Endometrial microvascular endothelial cells (primary cell): Measurements from ENCODE around the gene G6PD. TPM values are rescaled to one million over a fixed set of nuclear protein-coding genes. Genes with fewer than 3 reads are reported as not detected.
"Not testable (repeated sequence)": the region's sequence is repeated elsewhere in the genome, so short reads cannot be mapped to it uniquely, and the experiment has no call there.

Experiments
- in situ Hi-C: cut with HindIII; loops from 2 replicates; pipeline ENCODE4 v1.10.0; 2017; ENCODE audit warnings: low sequenced_read_pairs, low pct_unique_long_range_greater_than_20kb; ENCODE audit errors: inconsistent ontology term
- total RNA-seq: library from RNA; depleted of rRNA; stranded (reverse); fragments of >200 nt; gene quantifications from one replicate; pipeline ENCODE4 v1.2.3, GENCODE V29; 2015; ENCODE audit errors: inconsistent ontology term

The G6PD gene
- total RNA-seq, 1 donor from 2014 or later, result 85.4 TPM

DNA sequence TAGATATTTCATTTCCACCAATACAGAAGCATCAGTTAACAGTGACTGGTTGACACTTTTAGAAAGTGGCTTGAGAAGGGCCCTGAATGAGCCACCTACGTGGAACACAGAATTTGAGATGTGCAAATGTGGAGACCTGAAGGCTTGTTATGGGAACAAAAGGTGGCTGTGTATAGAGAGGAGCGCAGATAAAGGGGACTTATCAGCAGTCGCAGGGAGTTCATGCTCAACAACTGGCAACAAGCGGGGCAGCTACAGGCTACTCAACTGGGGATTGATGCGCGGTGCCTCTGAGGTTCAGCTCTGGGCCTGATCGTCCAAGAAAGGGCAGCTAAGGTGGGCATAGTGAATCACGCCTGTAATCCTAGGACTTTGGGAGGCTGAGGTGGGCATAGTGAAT, 27.3 kb downstream of the G6PD start:
- in situ Hi-C loops, result no loop called here

DNA sequence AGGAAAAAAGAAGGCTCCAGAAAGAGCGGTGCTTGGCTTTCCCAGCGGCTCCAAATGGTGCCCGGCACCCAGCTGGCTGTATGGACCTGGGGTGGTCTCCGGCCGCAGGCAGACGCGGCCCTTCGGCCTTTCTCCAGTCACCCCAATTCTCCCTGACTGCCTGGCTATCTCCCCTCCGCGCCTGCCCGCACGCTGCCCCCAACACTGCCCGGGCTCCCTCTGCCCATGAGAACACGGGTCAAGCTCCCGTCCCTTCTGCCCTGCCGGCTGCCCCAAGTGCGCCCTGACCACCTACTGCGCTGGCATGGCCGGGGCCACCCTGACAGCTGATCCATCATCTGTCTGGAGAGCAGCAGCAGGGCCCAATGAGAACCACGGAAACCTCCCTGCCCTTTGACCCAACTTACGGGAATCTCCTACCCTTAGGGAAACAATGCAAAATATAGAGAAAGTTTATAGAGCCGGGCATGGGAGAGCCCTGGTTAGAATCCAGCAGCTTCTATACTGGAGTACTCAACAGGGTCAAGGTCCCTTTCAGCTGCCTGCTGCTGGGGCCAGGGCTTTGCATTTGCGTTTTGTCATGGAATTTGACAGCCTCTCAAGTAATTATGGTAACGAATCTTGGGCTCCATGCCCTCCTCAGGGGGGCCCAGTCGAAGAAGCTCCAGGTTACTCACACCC, 29.4 kb downstream of the G6PD start:
- in situ Hi-C loops, result no loop called here

DNA sequence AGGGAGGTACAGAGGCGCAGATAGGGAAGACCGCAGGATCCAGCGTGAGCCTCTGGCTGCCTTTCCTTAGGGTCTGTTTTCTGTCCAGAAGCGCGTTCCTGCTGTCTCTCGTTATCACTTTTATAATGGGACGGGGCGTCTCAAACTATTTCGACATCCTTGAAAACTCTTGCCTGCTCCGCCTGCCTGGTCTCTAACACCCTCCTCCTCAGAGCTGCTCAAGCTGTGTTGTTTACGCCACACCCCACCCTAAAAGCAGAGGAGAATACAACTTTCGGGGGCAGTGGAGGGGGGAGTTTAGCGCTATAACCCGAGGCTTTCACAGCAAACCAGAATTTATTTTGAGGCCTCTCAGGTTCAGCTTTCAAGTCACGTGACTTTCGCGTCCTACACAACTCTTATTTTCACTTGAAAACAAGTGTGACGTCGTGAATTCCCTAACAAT, 30.0 kb downstream of the G6PD start:
- in situ Hi-C loops, result no loop called here

DNA sequence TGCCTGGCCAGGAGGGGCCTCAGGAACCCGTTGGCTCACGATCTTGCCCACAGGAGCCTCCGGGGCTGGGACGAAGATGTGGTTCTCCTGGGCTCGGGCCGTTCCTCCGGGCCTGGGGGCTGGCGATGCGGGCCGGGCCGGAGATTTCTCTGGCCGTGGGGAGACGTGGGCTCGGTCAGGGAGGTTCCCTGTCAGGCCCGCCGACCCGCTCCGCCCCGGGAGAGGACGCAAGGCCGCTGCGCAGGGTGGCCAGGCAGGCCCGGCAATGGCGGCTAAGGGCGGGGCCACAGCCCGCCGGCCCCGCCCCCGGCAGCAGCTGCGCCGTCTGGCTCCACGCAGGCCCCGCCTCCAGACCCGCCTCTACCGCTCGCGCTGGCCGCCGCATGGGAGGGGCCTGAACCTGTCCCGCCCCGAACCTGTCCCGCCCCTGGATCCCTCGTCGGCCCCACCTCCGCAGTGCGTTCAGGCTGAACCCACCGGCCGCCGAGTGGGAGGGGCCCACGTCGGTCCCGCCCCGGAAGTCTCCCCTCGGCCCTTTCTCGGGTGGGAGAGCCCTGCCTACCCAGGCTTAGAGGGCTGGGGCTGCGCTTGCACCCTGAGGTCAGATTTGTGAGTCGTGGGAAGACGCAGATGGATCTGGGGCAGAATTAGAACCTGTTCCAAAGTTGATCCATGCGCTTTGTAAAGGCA, 30.5 kb downstream of the G6PD start, which contains the start of gene FAM3A:
Gene FAM3A (minus strand): TSS at position 267 of the 690 bp plus-strand sequence. CDS start 460 bp downstream, outside the sequence.
- in situ Hi-C loops, result no loop called here

DNA sequence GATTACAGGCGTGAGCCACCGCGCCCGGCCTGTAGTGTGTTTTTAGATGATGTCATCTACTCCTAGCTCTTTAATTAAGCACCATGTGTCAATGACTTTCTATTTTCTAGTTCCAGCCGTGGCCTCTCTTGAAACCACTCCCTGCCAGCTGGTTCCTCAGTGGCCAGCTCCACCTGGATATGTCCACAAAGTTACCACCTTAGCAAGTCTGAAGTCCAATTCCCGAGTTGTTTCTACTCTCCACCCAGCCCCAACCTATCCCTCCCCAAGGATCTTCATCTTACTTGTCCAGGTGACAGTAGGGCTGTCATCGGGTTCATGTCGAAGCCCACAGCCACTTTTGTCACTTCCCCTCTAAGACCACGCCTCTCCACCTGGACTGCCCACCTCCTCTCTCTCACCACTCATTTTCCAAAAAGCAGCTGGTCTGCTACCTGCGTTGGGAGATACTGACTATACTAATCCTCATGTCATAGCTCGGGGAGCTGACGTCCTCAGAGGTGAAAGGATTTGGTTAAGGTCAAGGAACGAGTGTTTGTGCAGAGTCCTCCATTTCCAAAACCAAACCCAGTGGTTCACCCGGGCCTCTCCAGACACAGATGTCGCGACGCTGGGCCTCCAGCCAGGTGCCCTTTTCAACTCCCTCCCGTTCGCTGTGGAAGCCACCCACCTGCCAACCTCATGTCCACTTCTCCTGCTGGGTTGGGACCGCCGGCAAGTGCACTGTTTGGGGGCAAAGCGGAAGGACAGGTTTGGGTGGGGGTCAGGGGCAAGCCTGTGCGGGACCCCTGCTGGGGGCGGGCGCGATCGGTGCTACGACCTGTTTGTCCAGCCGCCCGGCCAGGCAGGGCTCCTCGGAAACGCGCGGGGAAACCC, 31.3 kb downstream of the G6PD start:
- in situ Hi-C loops, result no loop called here

DNA sequence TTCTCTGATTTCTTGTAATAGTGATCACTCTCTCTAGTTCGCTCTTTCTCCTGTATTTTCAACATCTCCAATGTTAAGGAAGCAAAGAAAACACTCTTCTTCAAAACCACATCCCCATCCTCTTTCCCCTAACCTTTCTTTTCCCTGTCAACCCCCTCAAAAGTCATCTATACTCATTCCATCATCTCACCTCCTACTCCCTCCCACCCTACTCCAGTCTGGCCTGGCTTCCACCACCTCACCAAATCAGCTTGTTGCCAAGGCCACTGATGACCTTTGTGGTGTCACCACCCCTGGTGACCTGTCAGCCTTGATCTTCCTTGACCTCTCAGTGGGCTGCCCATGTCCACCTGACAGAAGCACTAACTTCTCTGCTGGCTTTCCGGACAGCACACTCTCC, 32.9 kb downstream of the G6PD start:
- in situ Hi-C loops, result no loop called here

DNA sequence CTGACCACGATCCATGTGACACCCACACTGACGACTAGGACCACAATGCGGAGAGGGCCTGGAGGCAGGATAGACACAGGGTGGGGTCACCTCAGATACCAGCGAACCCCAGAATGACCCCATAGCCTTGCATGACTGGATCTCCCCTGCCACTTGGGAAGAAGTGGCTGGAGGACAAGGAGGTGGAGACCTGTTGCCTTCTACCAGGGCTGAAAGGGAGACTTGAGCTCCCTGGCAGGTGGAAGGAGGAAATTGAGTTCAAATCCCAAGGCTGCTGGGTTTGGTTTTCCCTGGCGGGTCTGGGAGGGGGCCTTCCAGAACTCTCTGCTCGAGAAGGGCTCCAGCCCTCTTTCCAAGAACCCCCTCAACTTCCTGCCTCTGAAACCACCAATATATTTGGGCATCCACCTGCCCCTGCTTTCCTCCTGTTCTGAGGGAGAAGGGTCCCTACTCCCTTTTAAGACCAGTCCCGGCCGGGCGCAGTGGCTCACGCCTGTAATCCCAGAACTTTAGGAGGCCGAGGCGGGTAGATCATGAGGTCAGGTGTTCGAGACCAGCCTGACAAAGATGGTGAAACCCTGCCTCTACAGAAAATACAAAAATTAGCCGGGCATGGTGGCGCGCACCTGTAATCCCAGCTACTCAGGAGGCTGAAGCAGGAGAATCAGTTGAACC, 33.6 kb downstream of the G6PD start:
- in situ Hi-C loops, result no loop called here

DNA sequence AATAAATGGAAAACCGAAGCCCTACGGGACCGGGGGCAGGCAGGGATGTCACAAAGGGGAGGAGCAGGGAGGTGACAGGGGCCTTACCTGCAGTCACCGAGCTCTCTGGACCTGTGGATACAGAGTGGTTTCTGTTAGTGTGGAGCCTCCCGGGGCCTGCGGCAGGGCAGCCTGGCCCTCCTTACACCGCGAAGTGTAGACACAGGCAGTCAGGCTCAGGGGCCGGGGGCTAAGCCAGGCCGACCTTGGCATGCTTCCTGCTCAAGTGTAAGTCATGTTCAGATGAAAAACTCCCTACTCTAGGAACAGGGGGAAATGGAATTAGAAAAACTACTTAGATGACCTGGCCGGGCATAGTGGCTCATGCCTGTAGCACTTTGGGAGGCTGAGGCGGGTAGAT, 34.9 kb downstream of the G6PD start:
- in situ Hi-C loops, result no loop called here

DNA sequence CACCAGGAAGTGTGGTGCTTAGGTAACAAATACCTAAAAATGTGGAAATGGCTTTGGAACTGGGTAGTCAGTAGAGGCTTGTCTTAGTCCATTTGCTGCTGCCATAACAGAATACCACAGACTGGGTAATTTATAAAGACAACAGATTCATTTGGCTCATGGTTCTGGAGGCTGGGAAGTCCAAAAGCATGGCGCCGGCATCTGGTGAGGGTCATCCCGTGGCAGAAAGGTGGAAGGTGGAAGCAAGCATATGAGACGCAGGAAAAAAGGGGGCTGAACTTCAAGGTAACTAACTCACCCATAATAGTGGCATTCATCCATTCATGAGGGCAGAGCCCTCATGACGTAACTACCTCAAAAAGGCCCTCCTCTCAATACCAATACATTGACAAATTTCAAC, 37.2 kb downstream of the G6PD start:
- in situ Hi-C loops, result no loop called here

DNA sequence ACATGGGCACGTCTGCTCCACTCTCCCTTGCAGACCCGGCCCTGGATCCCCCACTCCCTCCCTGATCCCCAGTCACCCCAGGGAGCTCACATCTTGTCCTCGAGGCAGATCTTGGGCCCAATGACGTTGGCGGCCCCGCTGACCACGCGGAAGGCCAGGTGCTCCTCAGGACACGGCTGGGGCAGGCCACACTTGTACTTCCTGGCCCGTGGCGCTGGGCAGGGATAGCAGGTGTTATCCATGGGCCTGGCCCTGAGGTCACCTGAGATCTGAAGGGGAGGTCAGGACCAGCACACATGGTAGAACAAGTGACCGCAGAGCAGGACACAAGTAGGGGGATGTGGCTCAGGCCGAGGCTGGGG, 38.3 kb downstream of the G6PD start:
- in situ Hi-C loops, result no loop called here

DNA sequence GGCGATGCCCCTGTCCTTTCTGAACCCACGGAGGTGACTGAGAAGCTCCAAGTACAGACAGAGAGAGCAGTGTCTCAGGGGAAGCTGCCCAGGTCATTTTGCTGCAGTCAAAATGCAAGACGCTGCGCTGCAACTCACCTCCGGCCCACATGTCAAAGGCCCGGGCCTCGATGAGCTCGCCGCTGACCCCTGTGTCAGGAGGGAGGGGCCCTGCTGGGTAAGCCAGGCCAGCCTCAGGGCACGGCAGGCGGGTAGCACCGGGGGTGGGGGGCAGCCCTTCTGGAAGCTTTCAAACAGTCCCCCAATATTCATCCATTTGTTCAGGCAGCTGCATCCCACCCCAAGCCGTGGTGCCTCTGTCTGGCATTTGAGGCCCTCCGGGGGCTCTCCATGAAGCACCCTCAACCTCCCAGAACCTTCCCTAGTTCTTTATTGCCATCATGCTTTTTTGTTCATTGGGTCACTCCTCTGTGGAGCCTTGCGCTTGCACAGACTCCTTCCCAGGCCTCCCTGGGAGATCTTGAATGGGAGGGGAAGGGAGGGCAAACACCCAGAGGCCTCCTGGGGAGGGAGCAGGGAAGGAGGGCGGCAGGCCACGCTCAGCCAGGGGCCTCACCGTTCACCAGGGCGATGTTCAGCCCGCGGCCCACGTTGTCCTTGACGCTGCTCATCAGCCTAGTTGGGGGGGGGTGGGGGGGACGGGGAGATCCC, 38.8 kb downstream of the G6PD start:
- in situ Hi-C loops, result no loop called here

DNA sequence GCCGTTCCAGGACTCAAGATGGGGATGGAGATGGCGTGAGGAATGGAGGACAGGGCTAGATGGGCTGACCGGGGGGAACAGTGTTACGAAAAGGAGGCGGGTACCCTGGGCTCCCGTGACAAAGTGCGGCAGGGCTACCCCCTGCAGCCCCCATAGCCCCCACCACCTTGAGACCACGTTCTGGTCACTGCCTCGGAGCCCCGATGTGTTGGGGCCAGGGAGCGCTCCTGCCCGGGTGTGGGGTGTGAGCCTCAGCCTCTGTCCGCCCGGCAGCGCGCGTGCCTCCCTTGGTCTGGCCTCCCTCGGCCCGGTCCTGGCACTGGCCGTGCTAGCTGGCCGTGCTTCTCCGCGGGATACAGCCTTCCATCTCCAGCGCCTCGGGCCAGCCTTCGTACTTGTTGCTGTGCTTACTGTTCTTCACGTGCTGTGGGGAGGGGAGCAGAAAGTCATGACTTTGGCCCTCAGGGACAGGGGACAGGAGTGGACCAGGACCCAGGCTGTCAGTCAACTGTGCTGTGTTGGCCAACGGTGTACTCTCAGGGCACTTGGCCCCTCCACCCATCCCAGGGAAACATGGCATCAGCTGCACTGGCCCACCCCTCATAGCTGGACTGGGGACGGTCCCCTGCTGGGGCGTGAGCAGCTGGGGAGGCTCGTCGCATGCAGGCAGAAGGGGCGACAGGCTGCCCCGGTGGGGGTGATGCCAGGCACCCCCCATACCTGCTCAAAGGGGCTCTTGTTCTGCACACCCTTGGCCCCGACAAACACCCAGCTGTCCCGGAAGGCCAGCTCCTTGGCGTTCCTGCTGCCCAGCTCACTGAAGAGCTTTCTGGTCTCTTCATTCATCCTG, 39.9 kb downstream of the G6PD start:
- in situ Hi-C loops, result no loop called here

DNA sequence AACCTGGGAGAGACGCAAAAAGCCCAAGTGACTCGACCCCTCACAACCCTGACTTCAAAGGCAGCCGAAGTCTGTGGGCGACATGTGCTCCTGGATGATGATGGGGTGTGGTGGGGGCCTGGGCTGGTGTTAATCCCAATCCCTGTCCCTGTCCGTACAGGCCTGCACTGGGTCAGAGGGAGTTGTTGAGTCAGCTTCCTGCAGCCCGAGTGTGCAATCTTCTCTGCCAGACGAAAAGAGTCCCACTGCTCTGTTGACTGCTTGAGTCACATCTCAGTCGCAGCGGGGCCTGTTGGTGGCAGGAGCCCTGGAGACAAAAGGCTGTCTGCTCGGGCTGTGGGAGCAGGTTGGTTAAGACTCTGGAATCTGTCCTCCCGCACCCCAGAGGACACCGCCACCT, 40.9 kb downstream of the G6PD start:
- in situ Hi-C loops, result no loop called here

DNA sequence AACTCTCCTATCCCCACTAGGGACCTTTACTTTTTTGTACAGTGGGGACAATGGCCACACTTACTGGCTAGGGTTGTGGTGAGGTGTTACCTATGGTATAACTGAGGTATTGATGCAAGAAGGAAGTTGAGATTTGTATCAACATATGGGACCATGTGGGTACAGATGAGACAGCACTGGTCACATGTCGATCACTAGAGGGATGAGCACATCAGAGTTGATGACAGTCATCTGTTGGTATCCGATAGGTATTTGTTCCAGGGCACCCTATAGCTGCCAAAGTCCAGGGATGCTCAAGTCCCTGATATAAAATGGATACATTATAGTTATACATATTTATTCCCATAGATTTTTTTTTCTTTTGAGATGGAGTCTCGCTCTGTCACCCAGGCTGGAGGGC, 43.7 kb downstream of the G6PD start:
- in situ Hi-C loops, result no loop called here

DNA sequence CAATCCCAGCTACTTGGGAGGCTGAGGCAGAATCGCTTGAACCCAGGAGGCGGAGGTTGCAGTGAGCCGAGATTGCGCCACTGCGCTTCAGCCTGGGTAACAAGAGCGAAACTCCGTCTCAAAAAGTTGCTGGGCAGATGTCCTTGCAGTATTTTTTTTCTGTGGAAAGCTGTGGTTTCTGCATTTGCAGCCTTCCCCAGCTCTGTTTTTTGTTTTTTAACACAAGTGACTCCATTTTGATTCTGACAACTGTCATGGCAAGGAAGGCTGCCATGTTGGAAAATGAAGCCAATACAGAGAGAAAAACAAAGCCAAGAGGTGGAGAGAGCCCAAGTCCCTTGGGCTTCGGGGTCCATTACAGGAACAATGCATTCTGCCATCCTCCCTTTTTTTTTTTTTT, 44.5 kb downstream of the G6PD start:
- in situ Hi-C loops, result no loop called here

DNA sequence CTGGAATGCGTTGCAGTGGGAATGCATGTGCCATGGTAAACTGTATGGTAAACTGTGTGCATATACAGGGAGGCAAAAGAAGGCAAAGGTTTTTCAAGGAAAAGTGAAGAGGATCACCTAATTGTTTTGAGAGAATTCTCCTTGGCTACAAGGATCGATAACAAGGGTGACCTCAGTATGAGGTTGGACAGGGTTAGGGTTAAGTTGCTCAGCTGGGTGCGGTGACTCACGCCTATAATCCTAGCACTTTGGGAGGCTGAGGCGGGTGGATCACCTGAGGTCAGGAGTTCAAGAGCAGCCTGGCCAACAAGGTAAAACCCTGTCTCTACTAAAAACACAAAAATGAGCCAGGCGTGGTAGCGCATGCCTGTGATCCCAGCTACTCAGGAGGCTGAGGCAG, 45.2 kb downstream of the G6PD start:
- in situ Hi-C loops, result not testable (repeated sequence)

DNA sequence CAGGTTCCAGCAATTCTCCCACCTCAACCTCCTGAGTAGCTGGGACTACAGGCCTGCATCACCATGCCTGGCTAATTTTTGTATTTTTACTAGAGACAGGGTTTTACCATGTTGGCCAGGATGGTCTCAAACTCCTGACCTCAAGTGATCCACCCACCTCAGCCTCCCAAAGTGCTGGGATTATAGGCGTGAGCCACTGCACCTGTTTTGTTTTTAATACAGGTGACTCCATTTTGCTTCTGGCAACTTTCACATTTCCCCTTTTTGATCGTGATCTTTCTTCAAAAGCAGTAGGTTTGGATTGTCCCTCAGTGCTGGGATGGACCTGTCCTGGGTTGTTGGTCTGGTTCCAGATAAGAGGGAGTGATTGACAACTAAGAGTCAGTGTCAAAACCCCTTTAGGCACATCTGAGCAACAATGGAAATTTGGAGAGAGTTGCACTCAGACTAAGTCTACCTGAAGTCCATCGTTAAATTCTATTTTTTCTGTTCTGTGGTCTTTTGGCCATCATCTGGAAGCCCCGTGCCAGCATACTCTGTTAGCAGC, 50.0 kb downstream of the G6PD start:
- in situ Hi-C loops, result not testable (repeated sequence)
